Spleen (tissue), 11 donors: Measurements from ENCODE around the gene NFIB. TPM values are rescaled to one million over a fixed set of nuclear protein-coding genes. Genes with fewer than 3 reads are reported as not detected.
A peak's percentile ranks its signal among the peaks of the same experiment; 100 is the strongest.

ENCODE experiments used
- DNase-seq: peaks from one replicate; pipeline ENCODE4 v3.0.0-alpha.2; 2020
- H3K27ac ChIP-seq, 8 donors: fragments of 200-600 bp; sonication (generic) in 7 of 8; 1 replicate in 4 of 8; 2 replicates in 4 of 8; pipeline versions ENCODE4 v1.5.0 to v1.8.0; 2016 to 2021; ENCODE audit warnings: inconsistent platforms in 4 of 8, mild to moderate bottlenecking in 4 of 8, moderate library complexity in 1 of 8
- H3K27me3 ChIP-seq, 7 donors: fragments of 200-600 bp; sonication (generic) in 6 of 7; replicated peaks in 1 of 7; 1 replicate in 4 of 7; 2 replicates in 3 of 7; pipeline versions ENCODE4 v1.5.0 to v1.8.0; 2016 to 2021; ENCODE audit warnings: inconsistent platforms in 3 of 7, mild to moderate bottlenecking in 1 of 7
- H3K36me3 ChIP-seq, 6 donors: fragments of 200-600 bp; sonication (generic) in 5 of 6; 1 replicate in 4 of 6; 2 replicates in 2 of 6; pipeline versions ENCODE4 v1.5.0 to v1.8.0; 2016 to 2021; ENCODE audit warnings: inconsistent platforms in 2 of 6
- H3K4me1 ChIP-seq, 6 donors: fragments of 200-600 bp; sonication (generic) in 5 of 6; 1 replicate in 3 of 6; 2 replicates in 3 of 6; pipeline versions ENCODE4 v1.5.0 to v1.8.0; 2016 to 2021; ENCODE audit warnings: inconsistent platforms in 3 of 6
- H3K4me3 ChIP-seq, 8 donors: fragments of 200-600 bp; sonication (generic) in 7 of 8; 1 replicate in 4 of 8; 2 replicates in 4 of 8; pipeline versions ENCODE4 v1.5.0 to v1.8.0; 2016 to 2021; ENCODE audit warnings: inconsistent platforms in 4 of 8, mild to moderate bottlenecking in 4 of 8, moderate library complexity in 2 of 8
- H3K9me3 ChIP-seq, 8 donors: fragments of 200-600 bp; sonication (generic) in 7 of 8; 1 replicate in 4 of 8; 2 replicates in 4 of 8; pipeline versions ENCODE4 v1.5.0 to v1.8.0; 2016 to 2021; ENCODE audit warnings: inconsistent platforms in 4 of 8
- POLR2A ChIP-seq, 3 donors: fragments of 450-650 bp; IDR thresholded peaks; one replicate each; pipeline ENCODE4 v1.5.1; 2017; ENCODE audit warnings: antibody characterized with exemption in 3 of 3, mild to moderate bottlenecking in 1 of 3
- POLR2AphosphoS5 ChIP-seq, 3 donors: sonication (generic); formaldehyde crosslinking; IDR thresholded peaks; one replicate each; pipeline ENCODE4 v1.5.1; 2017; ENCODE audit warnings: antibody characterized with exemption in 3 of 3
- WGBS, 5 donors: extraction: QIAGEN DNeasy Blood & Tissue Kit in 3 of 5; methylation state at CpG; one replicate each; pipeline versions ENCODE4 v1.1.5 to v1.1.7; 2013 to 2018; 5-methylcytosine and 5-hydroxymethylcytosine counted together
- intact Hi-C: fragments of 100-400 bp; cut with DNase I; formaldehyde crosslinking; loops from one replicate; pipeline ENCODE4 v1.15.0; 2023; ENCODE audit warnings: low total_unique reads
- polyA plus RNA-seq, 3 donors: library from polyadenylated mRNA; stranded (reverse); fragments of 200-250 nt; gene quantifications; one replicate each; pipeline ENCODE4 v1.2.1, GENCODE V29; 2013
- total RNA-seq, 7 donors: library from RNA; depleted of rRNA in 3 of 7; stranded (reverse); fragments of >200 nt in 3 of 7; fragmentation: NEBNext Ultra II Directional in 4 of 7; extraction: Animal tissue kit (Norgen Biotek cat#: 25700) in 4 of 7; gene quantifications; one replicate each; pipeline versions ENCODE4 v1.1.0 to v1.2.1, GENCODE V29; 2016 to 2021
- TF ChIP-seq, protein P1 (sequence below), 11 experiments: fragments of 200-600 bp in 7 of 11; fragments of 450-650 bp in 4 of 11; sonication (generic) in 4 of 11; IDR thresholded peaks in 8 of 11; conservative IDR thresholded peaks in 3 of 11; 1 replicate in 7 of 11; 2 replicates in 4 of 11; pipeline versions ENCODE4 v1.4.0 to v1.8.0; 2016 to 2021; ENCODE audit warnings: antibody characterized with exemption in 11 of 11, inconsistent platforms in 4 of 11, mild to moderate bottlenecking in 1 of 11
- donor health status: healthy with polysubstance abuse.
- donor health status: DM: no; HTN: no; CAD: no; lungs with moderate emphysema.
- donor health status: DM: no; HTN: no; CAD: no.
- donor health status: Bipolar disorder and iron deficiency.
- donor health status: healthy.
- donor health status: DM: no; HTN: no; CAD: no.
- donor health status: DM: yes; HTN: yes; CAD: no.

NFIB gene
- total and polyA plus RNA-seq, 10 donors, result 3.6 to 96.8 (median 48.4) TPM

DNA sequence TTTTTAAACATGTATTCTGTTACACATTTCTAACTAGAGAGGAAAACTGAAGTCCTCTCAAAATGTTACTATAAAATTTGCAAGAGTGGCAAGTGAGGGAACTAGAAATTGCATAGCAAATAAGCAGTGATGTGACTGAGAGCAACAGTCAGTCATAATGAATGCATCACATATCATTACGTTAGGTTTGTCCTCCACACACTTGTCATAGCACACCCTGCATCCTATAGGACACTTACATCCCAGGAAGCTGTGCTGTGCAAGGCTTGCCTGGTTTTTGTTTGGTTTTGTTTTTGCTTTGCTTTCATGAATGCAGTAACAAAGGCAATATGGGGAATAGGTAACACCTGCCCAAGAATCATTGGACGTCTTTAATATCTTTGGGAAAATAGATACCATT lies 10.8 kb downstream of the NFIB start:
- DNase-seq, result no peak
- no peak overlapping the region for H3K27ac ChIP-seq

DNA sequence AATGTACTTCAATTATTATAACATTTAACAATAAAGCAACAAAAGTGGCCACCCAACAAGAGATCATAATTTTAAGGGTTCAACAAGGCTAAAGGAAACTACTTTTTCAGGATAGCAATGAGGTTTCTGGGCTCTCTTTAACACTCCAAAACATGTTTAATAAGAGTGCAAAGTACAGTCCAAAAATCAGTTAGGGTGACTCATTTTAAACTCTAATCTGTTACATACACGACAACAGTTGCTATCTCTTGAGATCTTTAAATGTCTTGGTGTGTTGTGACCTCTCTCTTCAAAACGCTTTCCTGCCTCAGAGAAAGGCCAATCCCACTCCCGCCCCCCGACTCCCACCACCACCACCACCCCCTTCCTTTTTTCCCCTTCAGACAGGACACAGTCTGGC lies 11.5 kb downstream of the NFIB start:
- H3K4me1 ChIP-seq, result peaks cover 0 to 27% (median 8%) of the 10 kb centered on the region in 6 donors
- intact Hi-C loops, result no loop called here
- H3K36me3 ChIP-seq, result peaks cover 0 to 8% (median 0%) of the 10 kb centered on the region in 6 donors
- 28 to 52% (median 29%) methylated on average over 4 of the region's 4 CpGs for WGBS, 5 donors
- peak overlapping the region in 4 of 8 donors; percentile 15 to 47 (median 36) for H3K27ac ChIP-seq
- no peak overlapping the region for H3K4me3 ChIP-seq
- TF ChIP-seq POLR2AphosphoS5 (IDR thresholded peaks at IDR 0.05) (no peak), POLR2A (IDR thresholded peaks at IDR 0.05) (no peak)
- TF ChIP-seq, protein P1, sequence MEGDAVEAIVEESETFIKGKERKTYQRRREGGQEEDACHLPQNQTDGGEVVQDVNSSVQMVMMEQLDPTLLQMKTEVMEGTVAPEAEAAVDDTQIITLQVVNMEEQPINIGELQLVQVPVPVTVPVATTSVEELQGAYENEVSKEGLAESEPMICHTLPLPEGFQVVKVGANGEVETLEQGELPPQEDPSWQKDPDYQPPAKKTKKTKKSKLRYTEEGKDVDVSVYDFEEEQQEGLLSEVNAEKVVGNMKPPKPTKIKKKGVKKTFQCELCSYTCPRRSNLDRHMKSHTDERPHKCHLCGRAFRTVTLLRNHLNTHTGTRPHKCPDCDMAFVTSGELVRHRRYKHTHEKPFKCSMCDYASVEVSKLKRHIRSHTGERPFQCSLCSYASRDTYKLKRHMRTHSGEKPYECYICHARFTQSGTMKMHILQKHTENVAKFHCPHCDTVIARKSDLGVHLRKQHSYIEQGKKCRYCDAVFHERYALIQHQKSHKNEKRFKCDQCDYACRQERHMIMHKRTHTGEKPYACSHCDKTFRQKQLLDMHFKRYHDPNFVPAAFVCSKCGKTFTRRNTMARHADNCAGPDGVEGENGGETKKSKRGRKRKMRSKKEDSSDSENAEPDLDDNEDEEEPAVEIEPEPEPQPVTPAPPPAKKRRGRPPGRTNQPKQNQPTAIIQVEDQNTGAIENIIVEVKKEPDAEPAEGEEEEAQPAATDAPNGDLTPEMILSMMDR (IDR thresholded peaks at IDR 0.05 in 8 of 11, conservative IDR thresholded peaks at IDR 0.05 in 3 of 11), result no peak
- H3K27me3 ChIP-seq, result peaks cover 0 to 17% (median 0%) of the 10 kb centered on the region in 7 donors
- no peaks in the 10 kb centered on the region for H3K9me3 ChIP-seq
- no peak for DNase-seq

More for the DNA sequence above, 10.8 kb downstream of the NFIB start:
- Histone ChIP-seq H3K4me1 (peaks cover 0 to 24% (median 6%) of the 10 kb centered on the region in 6 donors), H3K27me3 (peaks cover 0 to 19% (median 0%) of the 10 kb centered on the region in 7 donors), H3K4me3 (no peak overlapping the region), H3K9me3 (no peaks in the 10 kb centered on the region), H3K36me3 (peaks cover 0 to 8% (median 0%) of the 10 kb centered on the region in 6 donors)
- TF ChIP-seq, protein P1 (IDR thresholded peaks at IDR 0.05 in 8 of 11, conservative IDR thresholded peaks at IDR 0.05 in 3 of 11), result no peak
- TF ChIP-seq POLR2AphosphoS5 (IDR thresholded peaks at IDR 0.05) (no peak), POLR2A (IDR thresholded peaks at IDR 0.05) (no peak)
- intact Hi-C loops, result no loop called here
- 83 to 90% (median 85%) methylated on average over 2 of the region's 2 CpGs for WGBS, 5 donors

DNA sequence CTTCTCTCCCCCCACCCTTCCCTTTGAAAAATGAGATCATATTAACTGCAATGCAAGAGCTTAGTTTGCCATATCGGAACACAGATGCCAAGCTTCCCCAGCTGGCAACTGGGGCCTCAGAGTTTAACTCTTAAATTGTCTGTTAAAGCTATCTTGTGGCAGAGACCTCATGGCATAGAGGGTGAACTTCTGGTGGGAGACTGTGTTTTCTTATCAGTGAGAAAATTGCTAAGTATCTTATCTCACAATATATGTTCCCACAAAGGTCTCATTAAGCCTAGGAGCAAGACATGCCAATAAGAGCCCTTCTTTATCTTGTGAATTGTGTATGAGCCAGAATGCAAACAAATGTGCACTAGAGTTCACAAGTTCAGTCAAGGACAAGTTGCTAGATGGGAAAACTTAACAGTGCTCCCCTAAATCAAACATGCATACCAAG lies 12.3 kb downstream of the NFIB start:
- WGBS, 5 donors, result 47 to 71% (median 63%) methylated on average over 1 of the region's 1 CpG
- H3K4me1 ChIP-seq, result peaks cover 0 to 27% (median 8%) of the 10 kb centered on the region in 6 donors

DNA sequence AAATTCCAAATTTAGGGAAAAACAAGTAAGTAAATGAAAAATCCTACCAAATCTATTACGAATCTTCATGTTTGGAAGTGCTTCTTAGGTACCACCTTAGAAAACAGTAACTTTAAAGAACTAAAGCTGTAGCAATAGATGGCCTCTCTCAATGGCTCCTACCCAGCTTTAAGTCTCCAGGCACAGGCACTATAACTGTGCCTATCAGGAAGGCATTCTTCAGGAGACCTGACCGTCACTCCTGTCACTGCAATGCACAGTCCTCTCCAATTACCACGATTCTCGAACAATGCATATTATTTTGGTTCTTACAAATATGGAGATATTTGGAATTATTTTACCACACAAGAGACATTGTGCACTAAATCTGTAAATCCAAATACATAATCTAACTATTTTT lies 12.9 kb downstream of the NFIB start:
- intact Hi-C loops, result no loop called here
- no peaks in the 10 kb centered on the region for H3K9me3 ChIP-seq
- no peak overlapping the region for H3K4me3 ChIP-seq
- TF ChIP-seq POLR2A (IDR thresholded peaks at IDR 0.05) (no peak), POLR2AphosphoS5 (IDR thresholded peaks at IDR 0.05) (no peak)
- TF ChIP-seq, protein P1 (IDR thresholded peaks at IDR 0.05 in 8 of 11, conservative IDR thresholded peaks at IDR 0.05 in 3 of 11), result no peak
- no peak overlapping the region for H3K27ac ChIP-seq
- peaks cover 0 to 12% (median 0%) of the 10 kb centered on the region in 7 donors for H3K27me3 ChIP-seq
- H3K4me1 ChIP-seq, result peaks cover 0 to 27% (median 8%) of the 10 kb centered on the region in 6 donors
- 85 to 95% (median 92%) methylated on average over 4 of the region's 4 CpGs for WGBS, 5 donors
- DNase-seq, result no peak
- no peaks in the 10 kb centered on the region for H3K36me3 ChIP-seq

More for the DNA sequence above, 12.3 kb downstream of the NFIB start:
- Histone ChIP-seq H3K36me3 (peaks cover 0 to 2% (median 0%) of the 10 kb centered on the region in 6 donors), H3K4me3 (no peak overlapping the region), H3K9me3 (no peaks in the 10 kb centered on the region), H3K27ac (peak overlapping the region in 3 of 8 donors; percentile 15 to 47 (median 41)), H3K27me3 (peaks cover 0 to 9% (median 0%) of the 10 kb centered on the region in 7 donors)
- intact Hi-C loops, result no loop called here
- DNase-seq, result no peak
- TF ChIP-seq, protein P1 (IDR thresholded peaks at IDR 0.05 in 8 of 11, conservative IDR thresholded peaks at IDR 0.05 in 3 of 11), result no peak
- TF ChIP-seq POLR2A (IDR thresholded peaks at IDR 0.05) (no peak), POLR2AphosphoS5 (IDR thresholded peaks at IDR 0.05) (no peak)
